Activated naive CD4-positive, alpha-beta T cell treated with anti-CD3 and anti-CD28 coated beads, Interleukin-2, amount 50 U/mL, for 72 hours (primary cell): ENCODE results near the gene UBTFL1. TPM values are rescaled to one million over a fixed set of nuclear protein-coding genes. Genes with fewer than 3 reads are reported as not detected.

Experiments used
- total RNA-seq, 2 donors: library from RNA; stranded (reverse); gene quantifications; one replicate each; pipeline ENCODE4 v1.2.3, GENCODE V29; 2022

Gene UBTFL1
- total RNA-seq, 2 donors from 2014 or later: not detected

Other genes with a start within 250 kb of the UBTFL1 start
- not detected for gene TRIM64B, start 207.5 kb upstream of the UBTFL1 start, total RNA-seq
- not detected for gene TRIM49D1, start 163.7 kb upstream of the UBTFL1 start, total RNA-seq
- gene TRIM49D2, start 161.9 kb upstream of the UBTFL1 start, total RNA-seq: not detected
- gene TRIM64, start 119.9 kb upstream of the UBTFL1 start, total RNA-seq: not detected
- gene TRIM49C, start 54.8 kb upstream of the UBTFL1 start, total RNA-seq: not detected
- not detected for gene NAALAD2, start 48.7 kb downstream of the UBTFL1 start, total RNA-seq
- gene CHORDC1, start 137.1 kb downstream of the UBTFL1 start, total RNA-seq: 10 to 100 TPM; 56.3 to 68.5 TPM